H1 (cell line): ENCODE measurements around the gene OTP. TPM values are rescaled to one million over a fixed set of nuclear protein-coding genes. Genes with fewer than 3 reads are reported as not detected.

Experiments used
- CTCF ChIA-PET: fragments of 300-600 bp; sonication (Branson Sonifier 250); formaldehyde crosslinking; loops from one replicate; lab custom pipeline; 2021; ENCODE audit not compliant: partially characterized antibody; lab: Charles Lee
- POLR2A ChIA-PET: fragments of 300-600 bp; sonication (Branson Sonifier 250); formaldehyde crosslinking; loops from one replicate; lab custom pipeline; 2021; ENCODE audit warnings: inconsistent platforms; ENCODE audit not compliant: partially characterized antibody; lab: Charles Lee
- DNase-seq, 2 experiments: peaks; one replicate each; pipeline versions ENCODE4 v3.0.0 to v3.0.0-alpha.2; 2010 to 2022; ENCODE audit warnings: low spot score in 2 of 2, low read depth in 1 of 2, mixed read lengths in 1 of 2
- FAIRE-seq: peaks from 2 replicates; lab custom pipeline; 2011; peaks lifted over from hg19 to GRCh38; lab: Jason Lieb, UNC
- H2AFZ ChIP-seq: 2 replicates; pipeline ENCODE4 v1.8.1; 2012; ENCODE audit warnings: low read length, inconsistent platforms
- H2AK5ac ChIP-seq: 2 replicates; pipeline ENCODE4 v1.6.1; 2013; ENCODE audit warnings: low read depth, low read length
- H2BK120ac ChIP-seq: replicated peaks from 2 replicates; pipeline ENCODE3; 2013; ENCODE audit warnings: low read depth, low read length, inconsistent platforms
- H2BK12ac ChIP-seq: 2 replicates; pipeline ENCODE4 v1.6.1; 2013; ENCODE audit warnings: low read depth, low read length
- H2BK15ac ChIP-seq: 2 replicates; pipeline ENCODE4 v1.6.1; 2013; ENCODE audit warnings: low read length
- H2BK20ac ChIP-seq: 2 replicates; pipeline ENCODE4 v1.6.1; 2013; ENCODE audit warnings: low read length
- H2BK5ac ChIP-seq: 2 replicates; pipeline ENCODE4 v1.6.1; 2013; ENCODE audit warnings: low read depth, low read length
- H3K14ac ChIP-seq: 2 replicates; pipeline ENCODE4 v1.6.1; 2013; ENCODE audit warnings: inconsistent platforms; ENCODE audit not compliant: insufficient read length
- H3K18ac ChIP-seq: 2 replicates; pipeline ENCODE4 v1.6.1; 2013; ENCODE audit warnings: low read length; ENCODE audit errors: extremely low read depth
- H3K23ac ChIP-seq: 2 replicates; pipeline ENCODE4 v1.6.1; 2013; ENCODE audit warnings: inconsistent platforms; ENCODE audit not compliant: insufficient read length
- H3K23me2 ChIP-seq: 2 replicates; pipeline ENCODE4 v1.6.1; 2013; ENCODE audit warnings: low read depth, low read length
- H3K27ac ChIP-seq: 2 replicates; pipeline ENCODE4 v1.6.1; 2011; ENCODE audit warnings: low read depth, low read length, inconsistent platforms
- H3K27me3 ChIP-seq, 4 experiments: replicated peaks in 1 of 4; 1 replicate in 1 of 4; 2 replicates in 3 of 4; pipeline versions ENCODE4 v1.6.1 to v1.8.1; 2011 to 2013; ENCODE audit warnings: low read length in 3 of 4, mild to moderate bottlenecking in 3 of 4, inconsistent platforms in 2 of 4, mixed read lengths in 2 of 4, moderate library complexity in 1 of 4; ENCODE audit not compliant: control insufficient read depth in 3 of 4, insufficient read depth in 3 of 4; ENCODE audit errors: extremely low read depth in 1 of 4
- H3K36me3 ChIP-seq, 4 experiments: 2 replicates each; pipeline versions ENCODE4 v1.6.1 to v1.8.1; 2011 to 2013; ENCODE audit warnings: mild to moderate bottlenecking in 4 of 4, low read length in 3 of 4, moderate library complexity in 2 of 4, control low read depth in 1 of 4, inconsistent platforms in 1 of 4; ENCODE audit not compliant: insufficient read depth in 4 of 4, control insufficient read depth in 2 of 4
- H3K4ac ChIP-seq: replicated peaks from 2 replicates; pipeline ENCODE3; 2013; ENCODE audit warnings: low read length, low read depth, mixed read lengths, inconsistent platforms; ENCODE audit not compliant: insufficient read length
- H3K4me1 ChIP-seq, 4 experiments: replicated peaks in 1 of 4; 1 replicate in 1 of 4; 2 replicates in 3 of 4; pipeline versions ENCODE4 v1.6.1 to v1.8.1; 2011 to 2013; ENCODE audit warnings: low read length in 3 of 4, inconsistent platforms in 2 of 4, mixed read lengths in 1 of 4; ENCODE audit not compliant: insufficient read depth in 4 of 4, control insufficient read depth in 3 of 4
- H3K4me2 ChIP-seq, 2 experiments: 2 replicates each; pipeline versions ENCODE4 v1.6.1 to v1.8.1; 2011 to 2013; ENCODE audit warnings: low read depth in 2 of 2, low read length in 2 of 2, control low read depth in 1 of 2, inconsistent platforms in 1 of 2, mild to moderate bottlenecking in 1 of 2; ENCODE audit not compliant: insufficient read depth in 1 of 2
- H3K4me3 ChIP-seq, 4 experiments: fragments of 200-600, 300-600 bp in 1 of 4; sonication (generic), shearing (Covaris generic), sonication (Bioruptor Twin) in 1 of 4; 2 replicates each; pipeline versions ENCODE4 v1.5.1 to v1.8.1; 2011 to 2016; ENCODE audit warnings: low read length in 4 of 4, low read depth in 3 of 4, control low read depth in 2 of 4, inconsistent platforms in 2 of 4, mild to moderate bottlenecking in 2 of 4, mixed read lengths in 1 of 4, moderate library complexity in 1 of 4; ENCODE audit not compliant: insufficient read depth in 2 of 4; ENCODE audit errors: extremely low read depth in 1 of 4
- H3K56ac ChIP-seq: replicated peaks from 2 replicates; pipeline ENCODE3; 2013; ENCODE audit warnings: low read depth, mild to moderate bottlenecking, mixed read lengths, low read length, inconsistent platforms; ENCODE audit not compliant: insufficient read length
- H3K79me1 ChIP-seq: 2 replicates; pipeline ENCODE4 v1.6.1; 2013; ENCODE audit warnings: low read depth, low read length, control low read depth
- H3K79me2 ChIP-seq, 2 experiments: 2 replicates each; pipeline versions ENCODE4 v1.6.1 to v1.8.1; 2012 to 2013; ENCODE audit warnings: low read length in 2 of 2, mild to moderate bottlenecking in 2 of 2, inconsistent platforms in 1 of 2; ENCODE audit not compliant: insufficient read depth in 2 of 2, control insufficient read depth in 1 of 2
- H3K9ac ChIP-seq, 4 experiments: replicated peaks in 1 of 4; 1 replicate in 1 of 4; 2 replicates in 3 of 4; pipeline versions ENCODE4 v1.6.1 to v1.8.1; 2011 to 2013; ENCODE audit warnings: low read depth in 3 of 4, low read length in 3 of 4, control low read depth in 2 of 4, mild to moderate bottlenecking in 2 of 4, moderate library complexity in 2 of 4, inconsistent platforms in 1 of 4; ENCODE audit errors: extremely low read depth in 1 of 4
- H3K9me3 ChIP-seq, 2 experiments: 2 replicates each; pipeline versions ENCODE4 v1.6.1 to v1.8.1; 2012 to 2013; ENCODE audit warnings: mild to moderate bottlenecking in 2 of 2, moderate library complexity in 2 of 2, control low read depth in 1 of 2, inconsistent platforms in 1 of 2, low read depth in 1 of 2, low read length in 1 of 2, mixed read lengths in 1 of 2; ENCODE audit not compliant: insufficient read depth in 2 of 2
- H4K20me1 ChIP-seq, 2 experiments: replicated peaks in 1 of 2; 2 replicates each; pipeline versions ENCODE3 to v1.8.1; 2011 to 2013; ENCODE audit warnings: inconsistent platforms in 2 of 2, low read length in 2 of 2, mild to moderate bottlenecking in 1 of 2; ENCODE audit not compliant: insufficient read depth in 2 of 2, control insufficient read depth in 1 of 2
- H4K5ac ChIP-seq: 2 replicates; pipeline ENCODE4 v1.6.1; 2013; ENCODE audit warnings: low read length, low read depth, mixed read lengths, inconsistent platforms; ENCODE audit not compliant: insufficient read length
- H4K8ac ChIP-seq: 2 replicates; pipeline ENCODE4 v1.8.0; 2013; ENCODE audit warnings: mild to moderate bottlenecking, moderate library complexity, low read length, inconsistent platforms; ENCODE audit not compliant: insufficient read depth; ENCODE audit errors: extremely low read depth
- H4K91ac ChIP-seq: replicated peaks from 2 replicates; pipeline ENCODE3; 2013; ENCODE audit warnings: low read length, mixed read lengths, inconsistent platforms; ENCODE audit not compliant: insufficient read length
- CBX8 ChIP-seq: fragments of 300-800, 300-1000 bp; sonication (generic); IDR thresholded peaks from 2 replicates; pipeline ENCODE4 v1.7.1; 2016; ENCODE audit warnings: low read depth, low read length, borderline replicate concordance
- CHD1 ChIP-seq: IDR thresholded peaks from 2 replicates; pipeline ENCODE4 v1.6.1; 2012; ENCODE audit warnings: low read depth, low read length, improper control_type of control experiment
- MAX ChIP-seq: IDR thresholded peaks from 2 replicates; pipeline ENCODE4 v1.6.1; 2012; ENCODE audit warnings: inconsistent platforms
- SUZ12 ChIP-seq: fragments of 200-600 bp; sonication (generic); IDR thresholded peaks from 2 replicates; pipeline ENCODE4 v1.6.1; 2012; ENCODE audit warnings: mild to moderate bottlenecking, inconsistent platforms, low read length, moderate library complexity, mixed read lengths
- WGBS, 2 experiments: shearing (Covaris generic) in 1 of 2; methylation state at CpG; one replicate each; pipeline versions ENCODE4 v1.1.6 to v1.1.7; 2013 to 2015; ENCODE audit warnings: low lambda C conversion rate in 2 of 2, mixed read lengths in 2 of 2, inconsistent platforms in 1 of 2, low coverage in 1 of 2, missing lambda C conversion rate in 1 of 2; ENCODE audit not compliant: insufficient replicate concordance in 2 of 2, insufficient coverage in 1 of 2, insufficient read length in 1 of 2; ENCODE audit errors: extremely low coverage in 1 of 2, missing lambda C conversion rate in 1 of 2; 5-methylcytosine and 5-hydroxymethylcytosine counted together
- polyA plus RNA-seq, 7 experiments: library from polyadenylated mRNA; depleted of rRNA in 3 of 7; stranded (reverse) in 5 of 7; unstranded in 2 of 7; fragments of >200 nt in 5 of 7; fragments of 200-250 nt in 2 of 7; gene quantifications; 1 replicate in 5 of 7; 2 replicates in 1 of 7; 4 replicates in 1 of 7; pipeline versions ENCODE4 v1.2.1 to v1.2.3, GENCODE V29; 2011 to 2013; ENCODE audit warnings: missing spikeins in 2 of 7, mixed read lengths in 2 of 7
- total RNA-seq: library from RNA; stranded (reverse); fragmentation: NEBNext Ultra II Directional; extraction: Animal tissue kit (Norgen Biotek cat#: 25700); gene quantifications from 2 replicates; pipeline ENCODE4 v1.2.1, GENCODE V29; 2021

The OTP gene
- total and polyA plus RNA-seq, 2 of the 8 experiments (the other 6 are each of a cell fraction or from before 2014, with no cell fraction given) = not detected

- Histone ChIP-seq H3K4ac (no peak overlapping the region), H4K5ac (no peak overlapping the region), H3K23ac (no peak overlapping the region), H2BK5ac (no peak overlapping the region), H2BK15ac (no peak overlapping the region), H2BK120ac (no peak overlapping the region), H3K56ac (no peak overlapping the region), H2AK5ac (no peak overlapping the region), H3K14ac (no peak overlapping the region), H3K27ac (no peak overlapping the region), H3K27me3 (peaks cover 84 to 100% (median 92%) of the 10 kb centered on the region in 4 experiments), H3K79me1 (no peaks in the 10 kb centered on the region), H3K9me3 (no peaks in the 10 kb centered on the region; a peak in 1 of 4 replicates), H4K91ac (no peak overlapping the region), H3K79me2 (no peaks in the 10 kb centered on the region), H3K4me1 (peaks cover 9 to 19% (median 14%) of the 10 kb centered on the region in 4 experiments; a peak in 6 of 7 replicates), H3K9ac (no peak overlapping the region), H3K4me2 (peak overlapping the region in 1 of 2 experiments; percentile 67; a peak in 1 of 4 replicates), H2BK12ac (no peak overlapping the region), H3K18ac (no peak overlapping the region), H3K23me2 (peaks cover 12% of the 10 kb centered on the region; the same call in 1 of the 2 replicates), H2BK20ac (no peak overlapping the region), H3K36me3 (no peaks in the 10 kb centered on the region; a peak in 1 of 8 replicates), H4K8ac (no peak overlapping the region), H4K20me1 (peaks cover 17 to 46% of the 10 kb centered on the region in 2 experiments), H3K4me3 (peak overlapping the region in 1 of 4 experiments; percentile 25; a peak in 2 of 8 replicates), H2AFZ (no peak overlapping the region)
- ChIA-PET CTCF (interaction anchor here (0.7 to 1.4 kb wide), 4 partner anchors 12 to 219 kb away, joined by 3 to 7 read pairs (median 4); no protein-coding TSS in a partner anchor), POLR2A (interaction anchor here (0.8 kb wide), 1 partner anchor 384 kb away, joined by 3 read pairs; no protein-coding TSS in a partner anchor)
- peak; percentile 41; the same call in 1 of the 2 replicates for TF ChIP-seq CBX8
- TF ChIP-seq SUZ12 = 0 out of 2 replicates have a peak, but pooled peaks have one; percentile 15
- TF ChIP-seq MAX = no peak
- TF ChIP-seq CHD1 = no peak
- DNase-seq (no peak), FAIRE-seq (no peak)
- 8% methylated on average over 8 of the region's 8 CpGs; no CpG with 5 or more reads in 1 of the 2 experiments for WGBS, 2 experiments
These were observed 5.3 kb downstream of the OTP start for GRCh38 chr5:77633207-77633675.
